ENCODE measurements around the gene CEL.

CEL gene

GRCh38 chr9:133106511-133107244 lies 44.9 kb downstream of the CEL start:
- DNase-seq: no peak

- no peak for DNase-seq
Measured at GRCh38 chr9:133107245-133107722, 45.5 kb downstream of the CEL start.

GRCh38 chr9:133107961-133108793 lies 46.4 kb downstream of the CEL start:
- DNase-seq: no peak

- no peak for DNase-seq
Measured at GRCh38 chr9:133108794-133109641, 47.2 kb downstream of the CEL start.

GRCh38 chr9:133109931-133110650 lies 48.3 kb downstream of the CEL start:
- DNase-seq: no peak

- DNase-seq: no peak
Measured at GRCh38 chr9:133111808-133112662, 50.3 kb downstream of the CEL start.

GRCh38 chr9:133112663-133113026 lies 50.9 kb downstream of the CEL start:
- no peak for DNase-seq

- DNase-seq: no peak
Measured at GRCh38 chr9:133113163-133113948, 51.6 kb downstream of the CEL start.

GRCh38 chr9:133113949-133114885 lies 52.4 kb downstream of the CEL start:
- peak; percentile 41 for DNase-seq

GRCh38 chr9:133114886-133115603 lies 53.3 kb downstream of the CEL start:
- DNase-seq: no peak

- no peak for DNase-seq
Measured at GRCh38 chr9:133115604-133116345, 54.0 kb downstream of the CEL start.

GRCh38 chr9:133116346-133117231 lies 54.8 kb downstream of the CEL start:
- no peak for DNase-seq

- DNase-seq: no peak
Measured at GRCh38 chr9:133117271-133118178, 55.7 kb downstream of the CEL start.

GRCh38 chr9:133118179-133118520 lies 56.4 kb downstream of the CEL start:
- DNase-seq: no peak

GRCh38 chr9:133118568-133118967 lies 56.8 kb downstream of the CEL start:
- DNase-seq: no peak

All from NCI-H1436 treated with DMSO at 0.1 percent for 48 hours (cell line).